IMR-90 (cell line): ENCODE measurements around the gene GMEB2. TPM values are rescaled to one million over a fixed set of nuclear protein-coding genes. Genes with fewer than 3 reads are reported as not detected.

Experiments used
- ATAC-seq: fragments of 200-7000 bp; cut with Tn5 transposase; 2 replicates; pipeline ENCODE4 v1.9.1; 2020; ENCODE audit warnings: low read depth, mild to moderate bottlenecking, moderate library complexity
- BruUV-seq: library from RNA; stranded (reverse); fragments of 400-500 nt; replicated peaks from 2 replicates; lab custom pipeline; 2021; lab: Mats Ljungman, UMichigan
- CTCF ChIA-PET: fragments of 300-600 bp; formaldehyde crosslinking; extraction: SDS; loops from one replicate; lab custom pipeline; 2021; ENCODE audit warnings: antibody characterized with exemption; lab: Yijun Ruan, JAX
- POLR2A ChIA-PET: fragments of 300-600 bp; sonication (Branson Sonifier 250); formaldehyde crosslinking; loops from one replicate; lab custom pipeline; 2022; ENCODE audit warnings: antibody characterized with exemption; ENCODE audit not compliant: unreplicated experiment; lab: Charles Lee
- DNase-seq: peaks from one replicate; pipeline ENCODE4 v3.0.0; 2013
- H2AFZ ChIP-seq: replicated peaks from 2 replicates; pipeline ENCODE3; 2013; ENCODE audit warnings: low read length, mild to moderate bottlenecking; ENCODE audit not compliant: poor library complexity
- H2AK5ac ChIP-seq: 2 replicates; pipeline ENCODE4 v1.6.1; 2013; ENCODE audit warnings: low read depth, low read length, inconsistent platforms
- H2AK9ac ChIP-seq: replicated peaks from 2 replicates; pipeline ENCODE3; 2013; ENCODE audit warnings: mild to moderate bottlenecking, low read depth, low read length, moderate library complexity; ENCODE audit not compliant: poor library complexity
- H2BK120ac ChIP-seq: 2 replicates; pipeline ENCODE4 v1.6.1; 2013; ENCODE audit warnings: low read depth, low read length, inconsistent platforms
- H2BK15ac ChIP-seq: 3 replicates; pipeline ENCODE4 v1.6.1; 2013; ENCODE audit warnings: low read depth, low read length, inconsistent platforms
- H2BK20ac ChIP-seq: 2 replicates; pipeline ENCODE4 v1.6.1; 2013; ENCODE audit warnings: low read depth, mild to moderate bottlenecking, inconsistent platforms, low read length, moderate library complexity
- H2BK5ac ChIP-seq: 2 replicates; pipeline ENCODE4 v1.6.1; 2013; ENCODE audit warnings: mild to moderate bottlenecking, low read depth, low read length, inconsistent platforms; ENCODE audit not compliant: poor library complexity, severe bottlenecking
- H3K14ac ChIP-seq: replicated peaks from 2 replicates; pipeline ENCODE4 v1.6.1; 2013; ENCODE audit warnings: low read depth, low read length, inconsistent platforms
- H3K18ac ChIP-seq: 2 replicates; pipeline ENCODE4 v1.6.1; 2013; ENCODE audit warnings: low read depth, low read length, control low read depth
- H3K23ac ChIP-seq: 2 replicates; pipeline ENCODE4 v1.6.1; 2013; ENCODE audit warnings: low read depth, low read length, inconsistent platforms
- H3K27ac ChIP-seq: 2 replicates; pipeline ENCODE4 v1.5.1; 2013; ENCODE audit warnings: mild to moderate bottlenecking, control low read depth, low read length; ENCODE audit not compliant: insufficient read depth
- H3K27me3 ChIP-seq: 2 replicates; pipeline ENCODE4 v1.6.1; 2013; ENCODE audit warnings: low read length; ENCODE audit not compliant: control insufficient read depth, insufficient read depth
- H3K36me3 ChIP-seq: 2 replicates; pipeline ENCODE4 v1.6.1; 2013; ENCODE audit warnings: low read length, mixed read lengths; ENCODE audit not compliant: control insufficient read depth, insufficient read depth
- H3K4ac ChIP-seq: 2 replicates; pipeline ENCODE4 v1.6.1; 2013; ENCODE audit warnings: low read depth, low read length, inconsistent platforms
- H3K4me1 ChIP-seq: 2 replicates; pipeline ENCODE4 v1.6.1; 2013; ENCODE audit warnings: low read length, mixed read lengths; ENCODE audit not compliant: control insufficient read depth, insufficient read depth
- H3K4me2 ChIP-seq: 2 replicates; pipeline ENCODE4 v1.6.1; 2013; ENCODE audit warnings: low read depth, mild to moderate bottlenecking, control low read depth, low read length, moderate library complexity
- H3K4me3 ChIP-seq: 2 replicates; pipeline ENCODE4 v1.5.1; 2013; ENCODE audit warnings: low read depth, mild to moderate bottlenecking, control low read depth, low read length, moderate library complexity; ENCODE audit not compliant: insufficient read depth
- H3K56ac ChIP-seq: 2 replicates; pipeline ENCODE4 v1.6.1; 2013; ENCODE audit warnings: low read length, inconsistent platforms; ENCODE audit not compliant: insufficient read depth; ENCODE audit errors: extremely low read depth
- H3K79me1 ChIP-seq, 2 experiments: 2 replicates each; pipeline ENCODE4 v1.6.1; 2013; ENCODE audit warnings: low read length in 2 of 2, inconsistent platforms in 1 of 2, low read depth in 1 of 2
- H3K9ac ChIP-seq: 2 replicates; pipeline ENCODE4 v1.6.1; 2013; ENCODE audit warnings: low read depth, low read length, control low read depth
- H3K9me1 ChIP-seq: 2 replicates; pipeline ENCODE4 v1.6.1; 2013; ENCODE audit warnings: low read length, inconsistent platforms; ENCODE audit not compliant: insufficient read depth
- H3K9me3 ChIP-seq: 2 replicates; pipeline ENCODE4 v1.6.1; 2013; ENCODE audit warnings: low read length; ENCODE audit not compliant: control insufficient read depth, insufficient read depth
- H4K20me1 ChIP-seq: 2 replicates; pipeline ENCODE4 v1.6.1; 2013; ENCODE audit warnings: low read length, inconsistent platforms; ENCODE audit not compliant: insufficient read depth
- H4K5ac ChIP-seq: 2 replicates; pipeline ENCODE4 v1.6.1; 2013; ENCODE audit warnings: mild to moderate bottlenecking, low read depth, low read length, control low read depth
- H4K8ac ChIP-seq, 2 experiments: 2 replicates each; pipeline ENCODE4 v1.6.1; 2013; ENCODE audit warnings: low read depth in 2 of 2, low read length in 2 of 2, control low read depth in 1 of 2, inconsistent platforms in 1 of 2
- H4K91ac ChIP-seq: 2 replicates; pipeline ENCODE4 v1.6.1; 2013; ENCODE audit warnings: low read depth, low read length, inconsistent platforms; ENCODE audit not compliant: insufficient read depth
- BHLHE40 ChIP-seq: fragments of 150-350 bp; IDR thresholded peaks from 2 replicates; pipeline ENCODE4 v1.6.1; 2016; ENCODE audit warnings: mild to moderate bottlenecking, low read depth, low read length
- CEBPB ChIP-seq: IDR thresholded peaks from 2 replicates; pipeline ENCODE4 v1.6.1; 2012; ENCODE audit warnings: low read depth, low read length, improper control_type of control experiment
- CHD1 ChIP-seq: IDR thresholded peaks from 2 replicates; pipeline ENCODE4 v1.6.1; 2012; ENCODE audit warnings: low read depth, low read length, improper control_type of control experiment
- FOS ChIP-seq: fragments of 150-350 bp; IDR thresholded peaks from 2 replicates; pipeline ENCODE4 v1.6.1; 2016; ENCODE audit warnings: low read depth, low read length
- MAFK ChIP-seq: IDR thresholded peaks from 2 replicates; pipeline ENCODE4 v1.6.1; 2012; ENCODE audit warnings: low read depth, low read length, improper control_type of control experiment
- MXI1 ChIP-seq: IDR thresholded peaks from 2 replicates; pipeline ENCODE4 v1.6.1; 2012; ENCODE audit warnings: low read depth, mild to moderate bottlenecking, low read length, moderate library complexity, borderline replicate concordance
- NFE2L2 ChIP-seq: fragments of 150-350 bp; IDR thresholded peaks from 2 replicates; pipeline ENCODE4 v1.6.1; 2016; ENCODE audit warnings: low read depth, mild to moderate bottlenecking, low read length
- POLR2A ChIP-seq: IDR thresholded peaks from 2 replicates; pipeline ENCODE4 v1.6.1; 2012; ENCODE audit warnings: mild to moderate bottlenecking, low read depth, low read length
- RAD21 ChIP-seq: IDR thresholded peaks from 2 replicates; pipeline ENCODE4 v1.6.1; 2012; ENCODE audit warnings: low read length, improper control_type of control experiment
- RCOR1 ChIP-seq: IDR thresholded peaks from 2 replicates; pipeline ENCODE4 v1.6.1; 2012; ENCODE audit warnings: mild to moderate bottlenecking, low read length, improper control_type of control experiment; ENCODE audit not compliant: insufficient replicate concordance
- RFX5 ChIP-seq: IDR thresholded peaks from 2 replicates; pipeline ENCODE4 v1.8.0; 2012; ENCODE audit warnings: low read depth, mild to moderate bottlenecking, low read length, moderate library complexity
- SMC3 ChIP-seq: fragments of 150-350 bp; IDR thresholded peaks from 2 replicates; pipeline ENCODE4 v1.6.1; 2016; ENCODE audit warnings: low read depth, mild to moderate bottlenecking, antibody characterized with exemption, low read length, moderate library complexity
- USF2 ChIP-seq: fragments of 150-350 bp; IDR thresholded peaks from 2 replicates; pipeline ENCODE4 v1.6.1; 2017; ENCODE audit warnings: mild to moderate bottlenecking, antibody characterized with exemption, low read length, low read depth
- WGBS, 2 experiments: methylation state at CpG; one replicate each; pipeline versions ENCODE4 v1.1.5 to v1.1.7; 2013; ENCODE audit warnings: missing lambda C conversion rate in 2 of 2; ENCODE audit not compliant: insufficient read length in 1 of 2; ENCODE audit errors: extremely low coverage in 2 of 2; 5-methylcytosine and 5-hydroxymethylcytosine counted together
- dilution Hi-C: fragments of 300-500 bp; cut with HindIII; formaldehyde crosslinking; loops from one replicate; pipeline ENCODE4 v1.14.3; 2018; ENCODE audit warnings: low sequenced_read_pairs; ENCODE audit not compliant: unreplicated experiment
- in situ Hi-C: fragments of 300-500 bp; cut with MboI; formaldehyde crosslinking; loops from 3 replicates; pipeline ENCODE4 v1.14.3; 2019; ENCODE audit warnings: low sequenced_read_pairs, inconsistent platforms, mixed read lengths
- intact Hi-C: fragments of 100-400 bp; cut with micrococcal nuclease; formaldehyde crosslinking; loops from 2 replicates; pipeline ENCODE4 v1.10.0; 2022
- polyA plus RNA-seq, 3 experiments: library from polyadenylated mRNA; depleted of rRNA; stranded (reverse); fragments of >200 nt; gene quantifications; 2 replicates each; pipeline ENCODE4 v1.2.3, GENCODE V29; 2012; ENCODE audit warnings: low replicate concordance in 1 of 3
- total RNA-seq: library from RNA; depleted of rRNA; stranded (reverse); fragments of >200 nt; gene quantifications from 2 replicates; pipeline ENCODE4 v1.2.3, GENCODE V29; 2012
- TF ChIP-seq, protein P1 (sequence below): conservative IDR thresholded peaks from 2 replicates; pipeline ENCODE4 v1.5.1; 2012; ENCODE audit warnings: mild to moderate bottlenecking, low read depth, low read length, improper control_type of control experiment
- TF ChIP-seq, protein P2 (sequence below): fragments of 150-350 bp; IDR thresholded peaks from 2 replicates; pipeline ENCODE4 v1.6.1; 2016; ENCODE audit warnings: low read depth, mild to moderate bottlenecking, low read length, moderate library complexity, borderline replicate concordance

Gene GMEB2
- total and polyA plus RNA-seq, 2 of the 4 experiments (the other 2 are of a cell fraction) = 5.0 to 10.0 TPM

- H3K23ac ChIP-seq = no peak overlapping the region
- peaks cover 22% of the 10 kb centered on the region for H4K20me1 ChIP-seq
- ChIA-PET CTCF (no interaction called here), POLR2A (no interaction called here)
- intact Hi-C loops (no loop called here), in situ Hi-C loops (no loop called here), dilution Hi-C loops (no loop called here)
- H3K4me1 ChIP-seq = no peaks in the 10 kb centered on the region
- H4K8ac ChIP-seq = no peak overlapping the region
- no TSS peak for BruUV-seq
- no peak overlapping the region for H4K91ac ChIP-seq
- no peak for DNase-seq
- no peak overlapping the region for H2BK120ac ChIP-seq
- H2AK9ac ChIP-seq = no peak overlapping the region
- ATAC-seq = no peak
- H3K56ac ChIP-seq = no peak overlapping the region
- H3K9me3 ChIP-seq = no peaks in the 10 kb centered on the region
- WGBS, 2 experiments = 93% methylated on average over 14 of the region's 41 CpGs; no CpG with 5 or more reads in 1 of the 2 experiments
- H3K79me1 ChIP-seq = peaks cover 32 to 78% of the 10 kb centered on the region in 2 experiments
- no peak overlapping the region for H2BK20ac ChIP-seq
- no peak overlapping the region for H2AFZ ChIP-seq
- no peak overlapping the region for H2AK5ac ChIP-seq
- no peak overlapping the region for H2BK15ac ChIP-seq
- H3K18ac ChIP-seq = no peak overlapping the region
- H3K4me3 ChIP-seq = no peak overlapping the region
- no peak overlapping the region for H3K4ac ChIP-seq
- no peak overlapping the region for H2BK5ac ChIP-seq
- H4K5ac ChIP-seq = no peak overlapping the region
- H3K9ac ChIP-seq = no peak overlapping the region
- peaks cover 3% of the 10 kb centered on the region; the same call in 1 of the 2 replicates for H3K9me1 ChIP-seq
- no peaks in the 10 kb centered on the region for H3K27me3 ChIP-seq
- no peak overlapping the region for H3K27ac ChIP-seq
- H3K4me2 ChIP-seq = no peak overlapping the region
- no peak overlapping the region for H3K14ac ChIP-seq
- peaks cover 37% of the 10 kb centered on the region for H3K36me3 ChIP-seq
- TF ChIP-seq RAD21 = no peak
- TF ChIP-seq RFX5 = no peak
- no peak for TF ChIP-seq NFE2L2
- no peak for TF ChIP-seq POLR2A
- no peak for TF ChIP-seq MAFK
- TF ChIP-seq, protein P1, sequence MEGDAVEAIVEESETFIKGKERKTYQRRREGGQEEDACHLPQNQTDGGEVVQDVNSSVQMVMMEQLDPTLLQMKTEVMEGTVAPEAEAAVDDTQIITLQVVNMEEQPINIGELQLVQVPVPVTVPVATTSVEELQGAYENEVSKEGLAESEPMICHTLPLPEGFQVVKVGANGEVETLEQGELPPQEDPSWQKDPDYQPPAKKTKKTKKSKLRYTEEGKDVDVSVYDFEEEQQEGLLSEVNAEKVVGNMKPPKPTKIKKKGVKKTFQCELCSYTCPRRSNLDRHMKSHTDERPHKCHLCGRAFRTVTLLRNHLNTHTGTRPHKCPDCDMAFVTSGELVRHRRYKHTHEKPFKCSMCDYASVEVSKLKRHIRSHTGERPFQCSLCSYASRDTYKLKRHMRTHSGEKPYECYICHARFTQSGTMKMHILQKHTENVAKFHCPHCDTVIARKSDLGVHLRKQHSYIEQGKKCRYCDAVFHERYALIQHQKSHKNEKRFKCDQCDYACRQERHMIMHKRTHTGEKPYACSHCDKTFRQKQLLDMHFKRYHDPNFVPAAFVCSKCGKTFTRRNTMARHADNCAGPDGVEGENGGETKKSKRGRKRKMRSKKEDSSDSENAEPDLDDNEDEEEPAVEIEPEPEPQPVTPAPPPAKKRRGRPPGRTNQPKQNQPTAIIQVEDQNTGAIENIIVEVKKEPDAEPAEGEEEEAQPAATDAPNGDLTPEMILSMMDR = no peak
- TF ChIP-seq MXI1 = no peak
- TF ChIP-seq BHLHE40 = no peak
- no peak for TF ChIP-seq CHD1
- TF ChIP-seq RCOR1 = no peak
- TF ChIP-seq FOS = no peak
- no peak for TF ChIP-seq CEBPB
- no peak for TF ChIP-seq USF2
- TF ChIP-seq, protein P2, sequence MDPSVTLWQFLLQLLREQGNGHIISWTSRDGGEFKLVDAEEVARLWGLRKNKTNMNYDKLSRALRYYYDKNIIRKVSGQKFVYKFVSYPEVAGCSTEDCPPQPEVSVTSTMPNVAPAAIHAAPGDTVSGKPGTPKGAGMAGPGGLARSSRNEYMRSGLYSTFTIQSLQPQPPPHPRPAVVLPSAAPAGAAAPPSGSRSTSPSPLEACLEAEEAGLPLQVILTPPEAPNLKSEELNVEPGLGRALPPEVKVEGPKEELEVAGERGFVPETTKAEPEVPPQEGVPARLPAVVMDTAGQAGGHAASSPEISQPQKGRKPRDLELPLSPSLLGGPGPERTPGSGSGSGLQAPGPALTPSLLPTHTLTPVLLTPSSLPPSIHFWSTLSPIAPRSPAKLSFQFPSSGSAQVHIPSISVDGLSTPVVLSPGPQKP = no peak
- no peak for TF ChIP-seq SMC3
These were observed 9.6 kb downstream of the GMEB2 start for GRCh38 chr20:63617092-63617875.
